ENCODE measurements around the gene LYPD6.

GRCh38 chr2:149314687-149315086 lies 15.7 kb upstream of the LYPD6 start:
- TF ChIP-seq ZC3H10 (CRISPR knock-in tag; IDR thresholded peaks at IDR 0.05): no peak
- TF ChIP-seq GLIS3 (CRISPR knock-in tag; IDR thresholded peaks at IDR 0.05): no peak
- no peak for TF ChIP-seq OSR1 (CRISPR knock-in tag; IDR thresholded peaks at IDR 0.05)
- TF ChIP-seq TCF4 (CRISPR knock-in tag; IDR thresholded peaks at IDR 0.05; ENCODE audit: borderline replicate concordance): no peak
- no peak for TF ChIP-seq CREB5 (CRISPR knock-in tag; IDR thresholded peaks at IDR 0.05; ENCODE audit: low read depth)
- no peak for TF ChIP-seq PATZ1 (CRISPR knock-in tag; IDR thresholded peaks at IDR 0.05; ENCODE audit: borderline replicate concordance)
- TF ChIP-seq ZFP30 (CRISPR knock-in tag; IDR thresholded peaks at IDR 0.05): no peak

All from SK-N-SH treated with all-trans-retinoic acid at 6 μM for 48 hours (cell line).